ENCODE data around the gene PDE4D.
A peak's percentile ranks its signal among the peaks of the same experiment; 100 is the strongest.

The PDE4D gene

GRCh38 chr5:59497207-59497606 lies 396.3 kb downstream of the PDE4D start:
- DNase-seq (ENCODE audit: low read depth, low spot score) = no peak
- no peak for TF ChIP-seq CTCF (IDR thresholded peaks at IDR 0.05; ENCODE audit: low read depth, low read length)
- no peak overlapping the region for H3K4me3 ChIP-seq (ENCODE audit: low read depth, low read length)
- in situ Hi-C loops (cut with HindIII; ENCODE audit: low sequenced_read_pairs) = no loop called here

GRCh38 chr5:59496524-59497134 lies 396.9 kb downstream of the PDE4D start:
- TF ChIP-seq CTCF (IDR thresholded peaks at IDR 0.05; ENCODE audit: low read depth, low read length) = peak; percentile 44
- in situ Hi-C loops (cut with HindIII; ENCODE audit: low sequenced_read_pairs) = no loop called here
- no peak for DNase-seq (ENCODE audit: low read depth, low spot score)
- no peak overlapping the region for H3K4me3 ChIP-seq (ENCODE audit: low read depth, low read length)

- DNase-seq (ENCODE audit: low read depth, low spot score) = no peak
- TF ChIP-seq CTCF (IDR thresholded peaks at IDR 0.05; ENCODE audit: low read depth, low read length) = no peak
- H3K4me3 ChIP-seq (ENCODE audit: low read depth, low read length) = no peak overlapping the region
- in situ Hi-C loops (cut with HindIII; ENCODE audit: low sequenced_read_pairs) = no loop called here
Observed at GRCh38 chr5:59491945-59492344, 401.6 kb downstream of the PDE4D start.

GRCh38 chr5:59489551-59489950 lies 404.0 kb downstream of the PDE4D start:
- in situ Hi-C loops (cut with HindIII; ENCODE audit: low sequenced_read_pairs) = no loop called here
- DNase-seq (ENCODE audit: low read depth, low spot score) = no peak
- no peak for TF ChIP-seq CTCF (IDR thresholded peaks at IDR 0.05; ENCODE audit: low read depth, low read length)
- H3K4me3 ChIP-seq (ENCODE audit: low read depth, low read length) = no peak overlapping the region

GRCh38 chr5:59487772-59488729 lies 405.5 kb downstream of the PDE4D start:
- no peak overlapping the region for H3K4me3 ChIP-seq (ENCODE audit: low read depth, low read length)
- in situ Hi-C loops (cut with HindIII; ENCODE audit: low sequenced_read_pairs) = no loop called here
- TF ChIP-seq CTCF (IDR thresholded peaks at IDR 0.05; ENCODE audit: low read depth, low read length) = no peak
- no peak for DNase-seq (ENCODE audit: low read depth, low spot score)

- DNase-seq (ENCODE audit: low read depth, low spot score) = no peak
- in situ Hi-C loops (cut with HindIII; ENCODE audit: low sequenced_read_pairs) = no loop called here
Observed at GRCh38 chr5:59487068-59487686, 406.3 kb downstream of the PDE4D start.

More at GRCh38 chr5:59487068-59487686, 406.3 kb downstream of the PDE4D start:
- TF ChIP-seq CTCF (IDR thresholded peaks at IDR 0.05; ENCODE audit: low read depth, low read length) = no peak
- H3K4me3 ChIP-seq (ENCODE audit: low read depth, low read length) = no peak overlapping the region

Measured in astrocyte of the spinal cord (primary cell).